ENCODE measurements around the gene ZNF619. TPM values are rescaled to one million over a fixed set of nuclear protein-coding genes. Genes with fewer than 3 reads are reported as not detected.

Gene ZNF619
- total RNA-seq, 1 donor from 2014 or later: 7.3 TPM

DNA sequence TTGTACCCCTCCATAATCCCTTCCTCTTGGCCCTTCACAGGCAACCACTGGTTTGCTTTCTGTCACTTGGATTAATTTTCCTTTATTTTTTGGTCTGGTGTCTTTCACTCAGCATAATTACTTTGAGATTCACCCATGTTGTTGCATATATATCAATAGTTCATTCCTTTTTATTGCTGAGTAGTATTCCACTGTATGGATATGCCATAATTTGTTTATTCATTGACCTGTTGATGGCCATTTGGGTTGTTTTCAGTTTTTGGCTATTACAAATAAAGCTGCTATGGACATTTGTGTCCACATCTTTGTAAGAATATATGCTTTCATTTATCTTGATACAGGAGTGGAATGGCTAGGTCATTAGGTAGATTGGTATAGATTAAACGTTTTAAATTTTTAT is 41.9 kb downstream of the ZNF619 start:
- ATAC-seq (no peak), DNase-seq (ENCODE audit: low spot score) (no peak)
- intact Hi-C loops (cut with DNase I): loop anchor here (5.0 kb wide), 1 partner anchor 42 kb away; the partner anchor contains the start of gene ZNF619

DNA sequence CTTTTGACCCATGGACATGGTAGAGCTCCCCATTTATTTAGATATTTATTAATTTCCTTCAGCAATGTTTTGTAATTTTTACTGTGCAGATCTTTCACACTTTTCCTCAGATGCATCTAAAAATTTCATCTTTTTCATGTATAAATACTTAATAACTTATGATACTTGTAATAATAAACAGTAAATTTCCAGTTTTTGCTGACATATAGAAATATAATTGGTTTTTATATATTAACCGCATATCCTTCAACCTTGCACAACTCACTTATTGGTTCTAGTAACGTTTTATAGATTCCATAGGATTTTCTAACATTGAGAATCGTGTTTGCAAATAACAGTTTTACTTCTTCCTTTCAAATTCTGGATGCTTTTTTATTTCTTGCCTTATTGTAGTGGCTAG is 44.3 kb downstream of the ZNF619 start:
- no peak for DNase-seq (ENCODE audit: low spot score)
- no peak for ATAC-seq
- intact Hi-C loops (cut with DNase I): no loop called here

DNA sequence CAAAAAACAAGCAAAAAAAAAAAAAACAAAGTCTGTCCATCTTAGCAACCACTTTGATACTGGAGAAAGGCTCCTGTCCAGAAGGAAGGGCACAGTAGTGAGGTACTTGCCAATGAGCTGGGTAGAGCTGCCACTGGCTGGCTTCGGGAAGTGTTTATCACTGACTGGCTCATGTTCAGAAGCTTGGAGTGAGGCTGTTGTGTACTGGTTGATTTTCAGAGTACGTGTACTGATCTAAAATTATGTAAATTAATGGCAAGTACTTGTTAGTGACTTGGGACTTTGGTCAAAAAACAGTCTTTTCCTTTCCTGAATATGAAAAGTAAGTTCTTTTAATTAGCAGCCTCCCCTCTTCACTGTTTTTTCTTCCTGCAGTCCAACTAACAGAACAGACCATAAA is 46.9 kb downstream of the ZNF619 start:
- ATAC-seq (no peak), DNase-seq (ENCODE audit: low spot score) (no peak)
- intact Hi-C loops (cut with DNase I): no loop called here

GRCh38 chr3:40524222-40524567 is 47.3 kb downstream of the ZNF619 start:
- no peak for DNase-seq (ENCODE audit: low spot score)
- intact Hi-C loops (cut with DNase I): no loop called here
- peak; percentile 32 for ATAC-seq

- DNase-seq (ENCODE audit: low spot score): peak; percentile 93
- intact Hi-C loops (cut with DNase I): no loop called here
- ATAC-seq: peak; percentile 100
Measured at GRCh38 chr3:40524568-40525285, 47.8 kb downstream of the ZNF619 start, which contains the start of gene ZNF621. TSS of gene ZNF621 (plus strand) at chr3:40524960. CDS start at chr3:40525841, 881 bp downstream.

DNA sequence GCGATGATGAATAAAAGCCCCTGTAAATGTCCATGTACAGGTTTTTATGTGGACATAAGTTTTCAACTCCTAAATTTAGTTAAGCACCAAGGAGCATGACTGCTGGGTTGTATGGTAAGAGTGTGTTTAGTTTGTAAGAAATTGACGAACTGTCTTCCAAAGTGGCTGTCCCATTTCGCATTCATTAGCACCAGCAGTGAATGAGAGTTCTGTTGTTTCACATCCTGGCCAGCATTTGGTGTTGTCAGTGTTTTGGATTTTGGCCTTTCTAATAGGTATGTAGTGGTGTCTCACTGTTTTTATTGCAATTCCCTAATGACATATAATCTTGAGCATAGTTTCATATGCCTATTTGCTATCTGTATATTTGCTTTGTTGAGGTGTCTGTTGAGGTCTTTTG is 51.5 kb downstream of the ZNF619 start:
- intact Hi-C loops (cut with DNase I): no loop called here
- DNase-seq (ENCODE audit: low spot score) (no peak), ATAC-seq (no peak)

GRCh38 chr3:40532252-40532651 is 55.3 kb downstream of the ZNF619 start:
- intact Hi-C loops (cut with DNase I): no loop called here
- DNase-seq (ENCODE audit: low spot score) (no peak), ATAC-seq (no peak)

GRCh38 chr3:40534283-40534682 is 57.4 kb downstream of the ZNF619 start:
- no peak for ATAC-seq
- intact Hi-C loops (cut with DNase I): no loop called here

More at GRCh38 chr3:40534283-40534682, 57.4 kb downstream of the ZNF619 start:
- DNase-seq (ENCODE audit: low spot score): no peak

Other genes with a start within 250 kb of the ZNF619 start
- 63.7 TPM for gene EIF1B, start 167.4 kb upstream of the ZNF619 start, total RNA-seq
- 1.6 TPM for gene ENTPD3, start 89.9 kb upstream of the ZNF619 start, total RNA-seq
- gene RPL14, start 19.8 kb upstream of the ZNF619 start, total RNA-seq: 1,368 TPM
- gene ZNF620, start 28.9 kb downstream of the ZNF619 start, total RNA-seq: 6.1 TPM
- gene ZNF621, start 47.8 kb downstream of the ZNF619 start, total RNA-seq: 31.5 TPM

Measured in sciatic nerve (tissue), 2 donors.